ENCODE results near the gene ELMO1. TPM values are rescaled to one million over a fixed set of nuclear protein-coding genes. Genes with fewer than 3 reads are reported as not detected.

ELMO1 gene
- total and polyA plus RNA-seq, 2 experiments from 2014 or later, result 9.6 to 10.8 TPM

- H3K27ac ChIP-seq, result no peak overlapping the region
- TF ChIP-seq CTCF (IDR thresholded peaks at IDR 0.05; ENCODE audit: low read depth, low read length), result no peak
- no peak overlapping the region for H3K4me3 ChIP-seq
- H3K36me3 ChIP-seq, result no peaks in the 10 kb centered on the region
- no peak for DNase-seq (ENCODE audit: low read depth in 1 of 2, low spot score in 1 of 2)
- H3K4me1 ChIP-seq (ENCODE audit: low read depth), result peaks cover 11% of the 10 kb centered on the region
- H3K27me3 ChIP-seq, result no peaks in the 10 kb centered on the region
- H3K9me3 ChIP-seq (ENCODE audit: low read depth), result no peaks in the 10 kb centered on the region
Measured at GRCh38 chr7:36904802-36905201, 543.9 kb downstream of the ELMO1 start.

- Histone ChIP-seq H3K27me3 (no peaks in the 10 kb centered on the region), H3K27ac (no peak overlapping the region), H3K9me3 (ENCODE audit: low read depth) (no peaks in the 10 kb centered on the region), H3K4me3 (no peak overlapping the region), H3K4me1 (ENCODE audit: low read depth) (peaks cover 11% of the 10 kb centered on the region), H3K36me3 (no peaks in the 10 kb centered on the region)
- no peak for DNase-seq (ENCODE audit: low read depth in 1 of 2, low spot score in 1 of 2)
- TF ChIP-seq CTCF (IDR thresholded peaks at IDR 0.05; ENCODE audit: low read depth, low read length), result no peak
Measured at GRCh38 chr7:36904101-36904500, 544.6 kb downstream of the ELMO1 start.

- H3K36me3 ChIP-seq, result no peaks in the 10 kb centered on the region
- no peaks in the 10 kb centered on the region for H3K9me3 ChIP-seq (ENCODE audit: low read depth)
- DNase-seq (ENCODE audit: low read depth in 1 of 2, low spot score in 1 of 2), result no peak
- no peak overlapping the region for H3K27ac ChIP-seq
- H3K4me3 ChIP-seq, result no peak overlapping the region
- peaks cover 10% of the 10 kb centered on the region for H3K4me1 ChIP-seq (ENCODE audit: low read depth)
- no peak for TF ChIP-seq CTCF (IDR thresholded peaks at IDR 0.05; ENCODE audit: low read depth, low read length)
- H3K27me3 ChIP-seq, result no peaks in the 10 kb centered on the region
Measured at GRCh38 chr7:36900988-36901710, 547.5 kb downstream of the ELMO1 start.

GRCh38 chr7:36898186-36898585, 550.5 kb downstream of the ELMO1 start:
- DNase-seq (ENCODE audit: low read depth in 1 of 2, low spot score in 1 of 2), result no peak
- Histone ChIP-seq H3K4me3 (no peak overlapping the region), H3K27ac (no peak overlapping the region), H3K4me1 (ENCODE audit: low read depth) (no peaks in the 10 kb centered on the region), H3K27me3 (no peaks in the 10 kb centered on the region), H3K9me3 (ENCODE audit: low read depth) (no peaks in the 10 kb centered on the region), H3K36me3 (no peaks in the 10 kb centered on the region)
- no peak for TF ChIP-seq CTCF (IDR thresholded peaks at IDR 0.05; ENCODE audit: low read depth, low read length)

GRCh38 chr7:36896956-36897590, 551.6 kb downstream of the ELMO1 start:
- Histone ChIP-seq H3K9me3 (ENCODE audit: low read depth) (no peaks in the 10 kb centered on the region), H3K4me1 (ENCODE audit: low read depth) (no peaks in the 10 kb centered on the region), H3K27me3 (no peaks in the 10 kb centered on the region), H3K27ac (no peak overlapping the region), H3K36me3 (no peaks in the 10 kb centered on the region), H3K4me3 (no peak overlapping the region)
- DNase-seq (ENCODE audit: low read depth in 1 of 2, low spot score in 1 of 2), result peak in 1 of 2 donors; percentile 2
- TF ChIP-seq CTCF (IDR thresholded peaks at IDR 0.05; ENCODE audit: low read depth, low read length), result no peak
